Peyer's patch (tissue), 4 donors: Measurements from ENCODE around the gene GRM1. TPM values are rescaled to one million over a fixed set of nuclear protein-coding genes. Genes with fewer than 3 reads are reported as not detected.

Source experiments
- DNase-seq, 3 donors: peaks; one replicate each; pipeline ENCODE4 v3.0.0-alpha.2; 2017 to 2019
- H3K27ac ChIP-seq, 4 donors: fragments of 200-600 bp; sonication (generic); one replicate each; pipeline ENCODE4 v1.5.1; 2016 to 2019
- H3K27me3 ChIP-seq, 2 donors: fragments of 200-600 bp; sonication (generic); one replicate each; pipeline ENCODE4 v1.5.1; 2019
- H3K36me3 ChIP-seq, 3 donors: fragments of 200-600 bp; sonication (generic); one replicate each; pipeline ENCODE4 v1.5.1; 2016 to 2019
- H3K4me1 ChIP-seq, 4 donors: fragments of 200-600 bp; sonication (generic); one replicate each; pipeline ENCODE4 v1.5.1; 2016 to 2019
- H3K4me3 ChIP-seq, 4 donors: fragments of 200-600 bp; sonication (generic); 1 replicate in 3 of 4; 2 replicates in 1 of 4; pipeline ENCODE4 v1.5.1; 2016 to 2019; ENCODE audit warnings: mild to moderate bottlenecking in 1 of 4
- H3K9me3 ChIP-seq, 4 donors: fragments of 200-600 bp; sonication (generic); one replicate each; pipeline ENCODE4 v1.5.1; 2016 to 2019; ENCODE audit warnings: mild to moderate bottlenecking in 1 of 4
- POLR2A ChIP-seq, 2 donors: fragments of 450-650 bp; IDR thresholded peaks; one replicate each; pipeline ENCODE4 v1.5.1; 2017; ENCODE audit warnings: antibody characterized with exemption in 2 of 2, mild to moderate bottlenecking in 2 of 2, moderate library complexity in 2 of 2
- total RNA-seq, 4 donors: library from RNA; depleted of rRNA; stranded (reverse); fragments of >200 nt; gene quantifications; one replicate each; pipeline ENCODE4 v1.1.0, GENCODE V29; 2016
- TF ChIP-seq, protein P1 (sequence below), 6 experiments: fragments of 450-650 bp in 4 of 6; fragments of 200-600 bp in 2 of 6; sonication (generic) in 1 of 6; IDR thresholded peaks; one replicate each; pipeline ENCODE4 v1.5.1; 2017 to 2019; ENCODE audit warnings: antibody characterized with exemption in 6 of 6, mild to moderate bottlenecking in 3 of 6, moderate library complexity in 1 of 6

Gene GRM1
- total RNA-seq, 4 donors from 2014 or later = not detected

DNA sequence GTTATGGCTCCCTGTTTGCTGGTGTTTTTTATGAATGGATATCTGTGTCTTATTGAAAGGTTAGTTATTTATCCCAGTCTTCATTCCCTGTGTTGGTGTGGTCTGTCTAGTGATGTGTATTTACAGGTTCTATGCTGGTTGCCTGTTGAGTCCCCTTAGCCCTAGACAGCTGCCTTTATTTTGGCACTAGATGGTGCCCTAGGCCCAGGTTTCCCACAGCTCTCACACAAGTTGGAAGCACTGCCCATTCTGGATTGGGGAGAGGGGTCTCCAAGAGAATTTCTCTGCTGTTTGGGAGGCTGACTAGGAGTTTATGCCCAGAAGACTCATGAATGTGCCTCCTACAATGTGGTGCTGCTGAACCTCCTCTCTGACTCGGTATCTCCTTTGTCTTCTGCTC, 12.4 kb downstream of the GRM1 start:
- DNase-seq = no peak
- no peak overlapping the region for H3K4me3 ChIP-seq
- H3K27me3 ChIP-seq = no peaks in the 10 kb centered on the region
- H3K27ac ChIP-seq = no peak overlapping the region
- H3K36me3 ChIP-seq = no peaks in the 10 kb centered on the region
- H3K4me1 ChIP-seq = no peaks in the 10 kb centered on the region
- no peaks in the 10 kb centered on the region for H3K9me3 ChIP-seq
- TF ChIP-seq POLR2A (IDR thresholded peaks at IDR 0.05) = no peak
- TF ChIP-seq, protein P1, sequence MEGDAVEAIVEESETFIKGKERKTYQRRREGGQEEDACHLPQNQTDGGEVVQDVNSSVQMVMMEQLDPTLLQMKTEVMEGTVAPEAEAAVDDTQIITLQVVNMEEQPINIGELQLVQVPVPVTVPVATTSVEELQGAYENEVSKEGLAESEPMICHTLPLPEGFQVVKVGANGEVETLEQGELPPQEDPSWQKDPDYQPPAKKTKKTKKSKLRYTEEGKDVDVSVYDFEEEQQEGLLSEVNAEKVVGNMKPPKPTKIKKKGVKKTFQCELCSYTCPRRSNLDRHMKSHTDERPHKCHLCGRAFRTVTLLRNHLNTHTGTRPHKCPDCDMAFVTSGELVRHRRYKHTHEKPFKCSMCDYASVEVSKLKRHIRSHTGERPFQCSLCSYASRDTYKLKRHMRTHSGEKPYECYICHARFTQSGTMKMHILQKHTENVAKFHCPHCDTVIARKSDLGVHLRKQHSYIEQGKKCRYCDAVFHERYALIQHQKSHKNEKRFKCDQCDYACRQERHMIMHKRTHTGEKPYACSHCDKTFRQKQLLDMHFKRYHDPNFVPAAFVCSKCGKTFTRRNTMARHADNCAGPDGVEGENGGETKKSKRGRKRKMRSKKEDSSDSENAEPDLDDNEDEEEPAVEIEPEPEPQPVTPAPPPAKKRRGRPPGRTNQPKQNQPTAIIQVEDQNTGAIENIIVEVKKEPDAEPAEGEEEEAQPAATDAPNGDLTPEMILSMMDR (IDR thresholded peaks at IDR 0.05) = no peak

DNA sequence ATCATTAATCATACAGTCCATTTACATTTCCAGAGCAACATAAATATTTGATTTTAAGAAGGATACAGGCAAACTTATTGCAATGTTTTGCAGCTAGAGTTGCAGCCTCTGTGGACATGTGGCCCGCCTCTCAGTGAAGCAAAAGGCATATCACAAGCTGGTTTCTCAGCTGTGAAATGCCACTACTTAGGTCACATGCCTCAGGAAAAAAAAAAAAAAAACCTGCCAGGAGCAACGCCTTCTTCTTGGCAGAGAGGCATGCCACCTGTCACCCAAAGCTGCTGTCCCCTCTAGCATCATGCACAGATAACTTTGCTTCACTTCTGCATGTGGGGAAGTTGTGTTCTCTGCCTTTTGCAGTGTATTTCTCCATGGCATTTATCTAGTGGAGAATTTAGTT, 18.5 kb downstream of the GRM1 start:
- H3K9me3 ChIP-seq = no peaks in the 10 kb centered on the region
- no peak for TF ChIP-seq POLR2A (IDR thresholded peaks at IDR 0.05)
- TF ChIP-seq, protein P1 (IDR thresholded peaks at IDR 0.05) = no peak
- no peak overlapping the region for H3K4me3 ChIP-seq
- no peaks in the 10 kb centered on the region for H3K4me1 ChIP-seq
- no peak for DNase-seq
- no peaks in the 10 kb centered on the region for H3K36me3 ChIP-seq
- no peaks in the 10 kb centered on the region for H3K27me3 ChIP-seq
- no peak overlapping the region for H3K27ac ChIP-seq

DNA sequence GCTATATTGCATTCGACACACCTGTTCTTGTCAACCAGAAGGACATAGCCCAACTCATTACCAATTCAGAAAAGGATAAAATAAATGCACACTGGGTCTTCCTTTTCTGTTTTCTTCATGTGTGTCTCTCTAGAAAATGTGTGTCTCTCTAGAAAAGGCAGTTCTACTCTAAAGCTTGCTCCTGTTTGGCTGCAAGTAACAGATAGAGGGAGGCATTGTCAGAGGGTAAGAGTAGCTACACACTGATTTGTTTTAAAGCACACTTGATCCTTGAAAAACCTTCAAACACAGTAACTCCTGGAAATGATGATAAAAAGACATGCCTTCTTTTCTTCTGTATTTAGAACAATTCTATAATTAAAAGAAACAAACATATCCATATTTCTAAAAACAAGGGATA, 21.3 kb downstream of the GRM1 start:
- TF ChIP-seq, protein P1 (IDR thresholded peaks at IDR 0.05) = no peak
- no peak for TF ChIP-seq POLR2A (IDR thresholded peaks at IDR 0.05)
- no peaks in the 10 kb centered on the region for H3K9me3 ChIP-seq
- H3K36me3 ChIP-seq = no peaks in the 10 kb centered on the region
- no peak overlapping the region for H3K27ac ChIP-seq
- no peaks in the 10 kb centered on the region for H3K4me1 ChIP-seq
- no peak overlapping the region for H3K4me3 ChIP-seq
- DNase-seq = no peak
- no peaks in the 10 kb centered on the region for H3K27me3 ChIP-seq

DNA sequence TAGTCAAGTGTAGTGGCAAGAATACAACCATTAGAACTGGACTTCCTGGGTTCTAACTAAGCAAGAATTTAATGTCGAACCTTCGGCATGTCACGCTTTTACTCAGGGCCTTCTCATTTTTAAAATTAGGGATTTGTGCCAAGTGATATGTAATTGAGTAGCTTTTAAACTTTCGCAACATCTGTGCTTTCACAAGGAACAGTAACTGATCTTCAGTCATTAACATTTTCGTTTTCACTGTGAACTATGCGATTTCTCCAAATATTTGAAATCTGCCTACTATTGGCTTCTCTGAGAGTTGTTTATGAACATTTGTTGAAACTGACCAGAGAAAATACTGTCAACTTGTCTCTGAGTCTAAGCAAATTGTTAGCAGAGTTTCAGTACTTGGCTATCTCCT, 27.6 kb downstream of the GRM1 start:
- Histone ChIP-seq H3K36me3 (no peaks in the 10 kb centered on the region), H3K27me3 (no peaks in the 10 kb centered on the region), H3K9me3 (no peaks in the 10 kb centered on the region), H3K4me3 (no peak overlapping the region), H3K27ac (no peak overlapping the region), H3K4me1 (no peaks in the 10 kb centered on the region)
- TF ChIP-seq POLR2A (IDR thresholded peaks at IDR 0.05) = no peak
- TF ChIP-seq, protein P1 (IDR thresholded peaks at IDR 0.05) = no peak
- no peak for DNase-seq

DNA sequence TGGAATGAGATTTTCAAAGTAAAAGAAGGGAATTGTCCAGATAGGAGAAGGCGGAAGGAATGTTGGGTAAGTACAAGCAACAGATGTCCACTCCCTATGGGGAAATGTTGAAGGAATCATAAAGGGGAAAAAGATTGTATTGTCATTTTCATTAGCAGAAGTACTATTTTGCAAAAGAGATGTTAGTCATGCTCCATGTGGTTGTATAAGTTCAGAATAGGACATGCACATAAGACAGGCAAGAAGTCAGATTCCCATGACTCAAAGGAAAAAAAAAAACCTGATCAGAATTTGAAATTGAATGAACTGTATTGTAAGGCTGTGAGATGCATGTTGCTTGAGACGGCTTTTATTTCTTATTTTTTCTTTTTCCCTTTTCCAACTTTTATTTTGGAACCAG, 36.8 kb downstream of the GRM1 start:
- H3K9me3 ChIP-seq = no peaks in the 10 kb centered on the region
- H3K27ac ChIP-seq = no peak overlapping the region
- H3K27me3 ChIP-seq = no peaks in the 10 kb centered on the region
- no peaks in the 10 kb centered on the region for H3K36me3 ChIP-seq
- DNase-seq = no peak
- no peaks in the 10 kb centered on the region for H3K4me1 ChIP-seq
- TF ChIP-seq, protein P1 (IDR thresholded peaks at IDR 0.05) = no peak
- no peak for TF ChIP-seq POLR2A (IDR thresholded peaks at IDR 0.05)
- H3K4me3 ChIP-seq = no peak overlapping the region

DNA sequence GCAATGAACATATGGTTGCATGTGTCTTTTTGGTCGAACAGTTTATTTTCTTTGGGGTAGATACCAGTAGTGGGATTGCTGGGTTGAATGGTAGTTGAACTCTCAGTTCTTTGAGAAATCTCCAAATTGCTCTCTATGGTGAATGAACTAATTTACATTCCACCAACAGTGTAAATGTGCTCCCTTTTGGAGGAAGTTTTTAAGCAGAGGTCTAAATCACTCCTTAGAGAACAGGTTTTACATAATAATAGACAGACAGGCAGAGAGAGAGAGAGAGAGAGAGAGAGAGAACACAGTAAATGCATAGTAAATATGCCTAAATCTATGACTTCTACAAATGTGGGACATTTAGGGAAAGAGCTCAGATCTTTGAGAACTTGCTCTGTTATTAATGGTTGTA, 37.6 kb downstream of the GRM1 start:
- no peaks in the 10 kb centered on the region for H3K36me3 ChIP-seq
- no peak for DNase-seq
- no peaks in the 10 kb centered on the region for H3K9me3 ChIP-seq
- no peaks in the 10 kb centered on the region for H3K4me1 ChIP-seq
- no peak overlapping the region for H3K4me3 ChIP-seq
- no peak for TF ChIP-seq POLR2A (IDR thresholded peaks at IDR 0.05)
- TF ChIP-seq, protein P1 (IDR thresholded peaks at IDR 0.05) = no peak
- H3K27ac ChIP-seq = no peak overlapping the region
- no peaks in the 10 kb centered on the region for H3K27me3 ChIP-seq
